Raji (cell line): ENCODE results near the gene TMEM158.

Source experiments
- POLR2A ChIP-seq: IDR thresholded peaks from 2 replicates; pipeline ENCODE4 v1.6.1; 2011; ENCODE audit warnings: low read depth, low read length, control low read depth; ENCODE audit not compliant: insufficient read depth

TMEM158 gene

GRCh38 chr3:45179163-45179562, 46.9 kb downstream of the TMEM158 start:
- TF ChIP-seq POLR2A: no peak

GRCh38 chr3:45178183-45179023, 47.7 kb downstream of the TMEM158 start:
- no peak for TF ChIP-seq POLR2A

GRCh38 chr3:45176912-45177311, 49.2 kb downstream of the TMEM158 start:
- no peak for TF ChIP-seq POLR2A
